ENCODE data around the gene PCCB. TPM values are rescaled to one million over a fixed set of nuclear protein-coding genes. Genes with fewer than 3 reads are reported as not detected.

PCCB gene
- total RNA-seq, 2 donors from 2014 or later = 14.5 to 26.4 TPM

DNA sequence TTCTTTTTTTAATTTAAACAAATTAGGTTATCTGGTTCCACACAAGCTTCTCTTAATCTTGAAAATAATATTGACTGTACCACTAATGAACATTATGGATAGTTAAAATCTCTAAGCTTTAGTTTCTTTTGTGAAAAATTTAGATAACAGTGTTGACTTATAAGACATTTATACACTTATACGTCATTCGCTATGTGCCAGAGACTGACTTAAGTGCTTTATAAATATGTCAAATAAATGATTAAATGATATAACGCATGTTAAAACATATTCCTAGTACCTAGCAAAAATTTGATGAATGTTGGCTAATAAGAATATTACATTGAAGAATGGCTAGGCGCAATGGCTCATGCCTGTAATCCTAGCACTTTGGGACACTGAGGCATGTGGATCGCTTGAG lies 96.3 kb downstream of the PCCB start:
- TF ChIP-seq POLR2A (IDR thresholded peaks at IDR 0.05) (no peak), CTCF (IDR thresholded peaks at IDR 0.05) (no peak)
- no peak for DNase-seq

GRCh38 chr3:136350132-136350531 lies 100.0 kb downstream of the PCCB start:
- TF ChIP-seq CTCF (IDR thresholded peaks at IDR 0.05) = no peak
- TF ChIP-seq POLR2A (IDR thresholded peaks at IDR 0.05) = no peak
- no peaks in the 10 kb centered on the region for H3K27me3 ChIP-seq
- peaks cover 25% of the 10 kb centered on the region for H3K4me1 ChIP-seq
- DNase-seq (peak in 1 of 4 donors; percentile 41), ATAC-seq (no peak)
- H3K36me3 ChIP-seq (replicated peaks in 1 of 2; ENCODE audit: insufficient read depth in 1 of 2, low read depth in 2 of 2) = peaks cover 0 to 3% of the 10 kb centered on the region in 2 donors
- 93 to 100% methylated on average over 1 of the region's 1 CpG for WGBS, 2 donors
- intact Hi-C loops (cut with DNase I) = no loop called here
- H3K4me3 ChIP-seq = no peak overlapping the region
- H3K9me3 ChIP-seq = no peaks in the 10 kb centered on the region
- no peak overlapping the region for H3K27ac ChIP-seq

More for the DNA sequence above, 96.3 kb downstream of the PCCB start:
- Histone ChIP-seq H3K4me3 (no peak overlapping the region), H3K4me1 (peaks cover 28% of the 10 kb centered on the region), H3K9me3 (no peaks in the 10 kb centered on the region), H3K27ac (no peak overlapping the region), H3K36me3 (replicated peaks in 1 of 2; ENCODE audit: insufficient read depth in 1 of 2, low read depth in 2 of 2) (peaks cover 0 to 3% of the 10 kb centered on the region in 2 donors), H3K27me3 (no peaks in the 10 kb centered on the region)
- no peak for ATAC-seq
- 62 to 64% methylated on average over 5 of the region's 5 CpGs for WGBS, 2 donors
- intact Hi-C loops (cut with DNase I) = no loop called here

DNA sequence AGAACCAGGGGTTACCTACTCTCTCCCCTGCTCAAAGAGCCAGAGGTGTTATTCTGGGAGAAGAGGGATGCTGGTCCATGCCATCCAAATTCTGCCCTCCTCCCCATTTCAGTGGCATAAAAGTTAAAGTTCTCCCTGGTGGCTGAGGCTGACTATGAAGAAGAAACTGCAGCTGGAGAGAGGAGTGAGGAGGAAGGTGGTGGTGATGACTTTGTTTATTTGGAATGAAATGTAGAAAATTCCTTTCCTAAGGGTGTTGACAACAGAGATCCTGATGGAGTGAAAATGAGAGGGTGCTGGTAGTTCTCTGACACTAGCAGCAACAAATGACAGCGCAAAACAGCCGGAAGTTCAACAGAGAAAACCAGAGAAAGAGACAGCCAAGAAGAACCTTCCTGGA lies 100.4 kb downstream of the PCCB start:
- no peak for TF ChIP-seq CTCF (IDR thresholded peaks at IDR 0.05)
- no peak for TF ChIP-seq POLR2A (IDR thresholded peaks at IDR 0.05)
- no peak for ATAC-seq

DNA sequence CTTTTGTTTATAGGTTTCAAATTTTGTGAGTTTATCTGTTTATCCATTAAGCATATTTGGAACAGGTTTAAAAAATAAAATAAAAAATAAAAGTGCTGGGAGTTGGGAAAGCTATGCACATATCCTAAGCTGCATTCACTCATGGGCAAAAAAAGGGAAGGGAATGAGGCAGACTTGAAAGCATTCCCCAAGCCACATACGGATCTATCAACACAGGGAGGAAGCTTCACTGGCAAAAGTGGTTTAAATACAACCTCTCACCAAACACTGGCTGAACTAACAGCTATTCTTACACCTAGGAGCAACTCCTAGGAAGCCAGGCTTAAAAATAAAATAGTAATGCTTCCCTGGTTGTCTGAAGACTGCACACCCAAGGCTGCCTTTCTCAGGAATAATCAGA lies 101.2 kb downstream of the PCCB start:
- TF ChIP-seq POLR2A (IDR thresholded peaks at IDR 0.05) = no peak
- TF ChIP-seq CTCF (IDR thresholded peaks at IDR 0.05) = no peak
- no peaks in the 10 kb centered on the region for H3K27me3 ChIP-seq
- no peak overlapping the region for H3K27ac ChIP-seq
- intact Hi-C loops (cut with DNase I) = no loop called here
- no peaks in the 10 kb centered on the region for H3K9me3 ChIP-seq
- DNase-seq (no peak), ATAC-seq (no peak)
- 84 to 87% methylated on average over 1 of the region's 1 CpG for WGBS, 2 donors
- peaks cover 25% of the 10 kb centered on the region for H3K4me1 ChIP-seq
- H3K36me3 ChIP-seq (replicated peaks in 1 of 2; ENCODE audit: insufficient read depth in 1 of 2, low read depth in 2 of 2) = peaks cover 0 to 3% of the 10 kb centered on the region in 2 donors
- H3K4me3 ChIP-seq = no peak overlapping the region

More for the DNA sequence above, 100.4 kb downstream of the PCCB start:
- WGBS, 2 donors = 98 to 100% methylated on average over 2 of the region's 2 CpGs
- Histone ChIP-seq H3K4me3 (no peak overlapping the region), H3K27me3 (no peaks in the 10 kb centered on the region), H3K9me3 (no peaks in the 10 kb centered on the region), H3K4me1 (peaks cover 25% of the 10 kb centered on the region), H3K27ac (no peak overlapping the region), H3K36me3 (replicated peaks in 1 of 2; ENCODE audit: insufficient read depth in 1 of 2, low read depth in 2 of 2) (peaks cover 0 to 3% of the 10 kb centered on the region in 2 donors)
- no peak for DNase-seq
- intact Hi-C loops (cut with DNase I) = no loop called here

- H3K4me1 ChIP-seq = peaks cover 19% of the 10 kb centered on the region
Observed at GRCh38 chr3:136351905-136352304, 101.8 kb downstream of the PCCB start.

More at GRCh38 chr3:136351905-136352304, 101.8 kb downstream of the PCCB start:
- 33% methylated on average over 3 of the region's 3 CpGs for WGBS, 2 donors
- intact Hi-C loops (cut with DNase I) = no loop called here
- Histone ChIP-seq H3K27ac (no peak overlapping the region), H3K36me3 (replicated peaks in 1 of 2; ENCODE audit: insufficient read depth in 1 of 2, low read depth in 2 of 2) (peaks cover 0 to 3% of the 10 kb centered on the region in 2 donors), H3K9me3 (no peaks in the 10 kb centered on the region), H3K27me3 (no peaks in the 10 kb centered on the region), H3K4me3 (no peak overlapping the region)
- TF ChIP-seq CTCF (IDR thresholded peaks at IDR 0.05) = peak in 1 of 7 experiments; percentile 21
- TF ChIP-seq POLR2A (IDR thresholded peaks at IDR 0.05) = no peak
- DNase-seq = no peak
- no peak for ATAC-seq

All from body of pancreas (tissue), 4 donors.